NCI-H2196 treated with DMSO at 0.1 percent for 48 hours (cell line): Measurements from ENCODE around the gene PRSS57.
A peak's percentile ranks its signal among the peaks of the same experiment; 100 is the strongest.
"Not testable (repeated sequence)": the region's sequence is repeated elsewhere in the genome, so short reads cannot be mapped to it uniquely, and the experiment has no call there.

ENCODE experiments used
- DNase-seq: peaks from one replicate; lab custom pipeline; 2025; ENCODE audit not compliant: unreplicated experiment; lab: John Stamatoyannopoulos, UW

The PRSS57 gene

GRCh38 chr19:723714-724113 lies 28.5 kb upstream of the PRSS57 start:
- DNase-seq: no peak

- no peak for DNase-seq
These were observed 28.0 kb upstream of the PRSS57 start for GRCh38 chr19:723247-723646.

GRCh38 chr19:722553-723101 lies 27.4 kb upstream of the PRSS57 start:
- DNase-seq: no peak

GRCh38 chr19:720345-721160 lies 25.3 kb upstream of the PRSS57 start:
- DNase-seq: no peak

- no peak for DNase-seq
These were observed 24.5 kb upstream of the PRSS57 start for GRCh38 chr19:719636-720344.

- DNase-seq: no peak
These were observed 23.8 kb upstream of the PRSS57 start for GRCh38 chr19:718991-719512.

GRCh38 chr19:718251-718951 lies 23.1 kb upstream of the PRSS57 start:
- DNase-seq: no peak

- no peak for DNase-seq
These were observed 20.1 kb upstream of the PRSS57 start for GRCh38 chr19:715347-715746.

GRCh38 chr19:711254-711653 lies 16.0 kb upstream of the PRSS57 start:
- DNase-seq: no peak

- DNase-seq: no peak
These were observed 15.5 kb upstream of the PRSS57 start for GRCh38 chr19:710767-711166.

GRCh38 chr19:709965-710571 lies 14.8 kb upstream of the PRSS57 start:
- DNase-seq: no peak

GRCh38 chr19:709196-709964 lies 14.1 kb upstream of the PRSS57 start:
- DNase-seq: no peak

GRCh38 chr19:708154-709143 lies 13.2 kb upstream of the PRSS57 start, which contains the start of gene PALM:
Gene PALM, plus strand, starts transcription at chr19:708935. Its CDS starts 212 bp downstream, at chr19:709147.
- DNase-seq: no peak

- DNase-seq: no peak
These were observed 9.1 kb upstream of the PRSS57 start for GRCh38 chr19:704447-704741.

GRCh38 chr19:703651-704446 lies 8.6 kb upstream of the PRSS57 start:
- peak; percentile 63 for DNase-seq

- no peak for DNase-seq
These were observed 8.0 kb upstream of the PRSS57 start for GRCh38 chr19:703329-703650.

- DNase-seq: not testable (repeated sequence)
These were observed 7.6 kb upstream of the PRSS57 start for GRCh38 chr19:702847-703246.

GRCh38 chr19:699885-700284 lies 4.6 kb upstream of the PRSS57 start:
- DNase-seq: not testable (repeated sequence)
